Measurements from ENCODE around the gene TYK2. TPM values are rescaled to one million over a fixed set of nuclear protein-coding genes. Genes with fewer than 3 reads are reported as not detected.
A peak's percentile ranks its signal among the peaks of the same experiment; 100 is the strongest.

TYK2 gene
- total and polyA plus RNA-seq, 2 of the 13 experiments (the other 11 are each of a cell fraction or from before 2014, with no cell fraction given): 38.8 to 60.1 TPM

DNA sequence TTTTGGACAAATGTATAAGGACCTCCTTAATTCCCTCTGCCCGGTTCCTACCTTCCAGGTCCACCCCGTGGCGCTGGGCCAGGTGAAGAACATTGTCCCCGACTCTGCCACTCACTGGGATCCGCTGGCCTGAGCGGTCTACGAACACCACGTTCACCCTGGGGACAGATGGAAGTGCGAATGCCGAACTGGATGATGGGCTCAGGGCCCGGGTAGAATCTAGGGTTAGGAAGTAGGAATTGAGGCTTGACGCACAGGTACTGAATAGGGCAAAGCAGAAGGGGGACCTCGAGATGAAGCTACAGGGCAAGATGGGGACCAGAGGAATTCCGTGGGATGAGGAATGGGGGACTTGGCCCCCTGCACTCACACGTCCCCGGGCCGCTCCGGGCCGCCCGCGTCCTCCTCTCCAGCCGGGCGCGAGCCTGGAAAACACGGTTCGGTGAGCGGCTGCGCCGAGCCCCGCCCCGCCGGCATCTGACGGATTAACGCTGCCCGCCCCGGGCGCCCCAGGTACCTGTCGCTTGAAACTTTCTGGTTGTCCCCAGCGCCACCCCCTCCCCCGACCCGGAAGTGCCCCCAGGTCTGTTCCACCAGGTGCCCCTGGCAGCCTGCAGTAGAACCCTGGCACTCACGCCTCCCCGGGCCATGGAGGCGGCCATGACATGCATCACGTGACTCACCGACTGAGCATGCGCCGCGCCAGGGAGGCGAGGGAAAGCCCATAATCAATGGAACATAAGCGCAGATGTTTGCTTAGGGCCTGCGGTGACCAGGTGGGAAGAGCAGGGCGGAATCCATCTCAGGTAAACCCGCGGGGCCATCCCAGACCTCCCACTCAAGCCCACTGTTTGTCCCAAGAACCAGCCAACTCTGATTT lies 64.8 kb downstream of the TYK2 start, which contains the start of gene FDX2 (continued):
- TF ChIP-seq, protein P1, sequence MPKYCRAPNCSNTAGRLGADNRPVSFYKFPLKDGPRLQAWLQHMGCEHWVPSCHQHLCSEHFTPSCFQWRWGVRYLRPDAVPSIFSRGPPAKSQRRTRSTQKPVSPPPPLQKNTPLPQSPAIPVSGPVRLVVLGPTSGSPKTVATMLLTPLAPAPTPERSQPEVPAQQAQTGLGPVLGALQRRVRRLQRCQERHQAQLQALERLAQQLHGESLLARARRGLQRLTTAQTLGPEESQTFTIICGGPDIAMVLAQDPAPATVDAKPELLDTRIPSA (CRISPR knock-in tag; IDR thresholded peaks at IDR 0.05; ENCODE audit: borderline replicate concordance): 0 out of 2 replicates have a peak, but pooled peaks have one; percentile 48
- peak; percentile 97 for TF ChIP-seq USF2 (IDR thresholded peaks at IDR 0.05; ENCODE audit: low read depth, low read length)
- TF ChIP-seq USF2 (CRISPR knock-in tag; IDR thresholded peaks at IDR 0.05; ENCODE audit: borderline replicate concordance): peak; percentile 97
- TF ChIP-seq ZNF253 (CRISPR knock-in tag; IDR thresholded peaks at IDR 0.05; ENCODE audit: borderline replicate concordance): no peak
- peak; percentile 80; the same call in 1 of the 2 replicates for TF ChIP-seq ZNF790 (CRISPR knock-in tag; IDR thresholded peaks at IDR 0.05; ENCODE audit: borderline replicate concordance)
- peak; percentile 62 for TF ChIP-seq ZNF883 (CRISPR knock-in tag; IDR thresholded peaks at IDR 0.05; ENCODE audit: not compliant biosample characterization)
- TF ChIP-seq FOXK2 (IDR thresholded peaks at IDR 0.05): no peak
- no peak for TF ChIP-seq XBP1 (CRISPR knock-in tag; IDR thresholded peaks at IDR 0.05)
- no peak for TF ChIP-seq ZNF530 (CRISPR knock-in tag; IDR thresholded peaks at IDR 0.05; ENCODE audit: low read depth)
- 0 out of 2 replicates have a peak, but pooled peaks have one; percentile 18 for TF ChIP-seq MEIS2 (CRISPR knock-in tag; IDR thresholded peaks at IDR 0.05)
- TF ChIP-seq, protein P2, sequence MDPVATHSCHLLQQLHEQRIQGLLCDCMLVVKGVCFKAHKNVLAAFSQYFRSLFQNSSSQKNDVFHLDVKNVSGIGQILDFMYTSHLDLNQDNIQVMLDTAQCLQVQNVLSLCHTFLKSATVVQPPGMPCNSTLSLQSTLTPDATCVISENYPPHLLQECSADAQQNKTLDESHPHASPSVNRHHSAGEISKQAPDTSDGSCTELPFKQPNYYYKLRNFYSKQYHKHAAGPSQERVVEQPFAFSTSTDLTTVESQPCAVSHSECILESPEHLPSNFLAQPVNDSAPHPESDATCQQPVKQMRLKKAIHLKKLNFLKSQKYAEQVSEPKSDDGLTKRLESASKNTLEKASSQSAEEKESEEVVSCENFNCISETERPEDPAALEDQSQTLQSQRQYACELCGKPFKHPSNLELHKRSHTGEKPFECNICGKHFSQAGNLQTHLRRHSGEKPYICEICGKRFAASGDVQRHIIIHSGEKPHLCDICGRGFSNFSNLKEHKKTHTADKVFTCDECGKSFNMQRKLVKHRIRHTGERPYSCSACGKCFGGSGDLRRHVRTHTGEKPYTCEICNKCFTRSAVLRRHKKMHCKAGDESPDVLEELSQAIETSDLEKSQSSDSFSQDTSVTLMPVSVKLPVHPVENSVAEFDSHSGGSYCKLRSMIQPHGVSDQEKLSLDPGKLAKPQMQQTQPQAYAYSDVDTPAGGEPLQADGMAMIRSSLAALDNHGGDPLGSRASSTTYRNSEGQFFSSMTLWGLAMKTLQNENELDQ (CRISPR knock-in tag; IDR thresholded peaks at IDR 0.05; ENCODE audit: borderline replicate concordance): no peak
- peak; percentile 89 for TF ChIP-seq BHLHE40 (IDR thresholded peaks at IDR 0.05; ENCODE audit: low read length)
- no peak for TF ChIP-seq SNAPC4 (CRISPR knock-in tag; IDR thresholded peaks at IDR 0.05)
